ENCODE data around the gene CYB561D2. TPM values are rescaled to one million over a fixed set of nuclear protein-coding genes. Genes with fewer than 3 reads are reported as not detected.

The CYB561D2 gene
- total RNA-seq, 4 donors from 2014 or later, result 4.7 to 10.9 (median 9.0) TPM

GRCh38 chr3:50378757-50379156 lies 28.1 kb downstream of the CYB561D2 start:
- TF ChIP-seq POLR2AphosphoS5 (IDR thresholded peaks at IDR 0.05) (no peak), CTCF (IDR thresholded peaks at IDR 0.05) (no peak), POLR2A (IDR thresholded peaks at IDR 0.05) (no peak), EP300 (IDR thresholded peaks at IDR 0.05) (no peak)
- WGBS, 2 donors (ENCODE audit: low coverage in 1 of 2), result 87 to 100% methylated on average over 1 to 10 of the region's 17 CpGs
- H3K27ac ChIP-seq, result no peak overlapping the region
- no peak overlapping the region for H3K4me3 ChIP-seq
- no peak for ATAC-seq
- no peaks in the 10 kb centered on the region for H3K9me3 ChIP-seq
- no peaks in the 10 kb centered on the region for H3K36me3 ChIP-seq
- no peaks in the 10 kb centered on the region for H3K4me1 ChIP-seq
- H3K27me3 ChIP-seq, result no peaks in the 10 kb centered on the region

- ATAC-seq, result no peak
- 86% methylated on average over 10 of the region's 17 CpGs; no CpG with 5 or more reads in 1 of the 2 donors for whole genome bisulfite sequencing, 2 donors (ENCODE audit: low coverage in 1 of 2)
Measured at GRCh38 chr3:50380405-50381085, 29.9 kb downstream of the CYB561D2 start.

GRCh38 chr3:50381383-50381782 lies 30.7 kb downstream of the CYB561D2 start:
- no peak for ATAC-seq
- no peaks in the 10 kb centered on the region for H3K9me3 ChIP-seq
- no peak overlapping the region for H3K4me3 ChIP-seq
- H3K27me3 ChIP-seq, result no peaks in the 10 kb centered on the region
- no peaks in the 10 kb centered on the region for H3K36me3 ChIP-seq
- TF ChIP-seq EP300 (IDR thresholded peaks at IDR 0.05) (no peak), POLR2AphosphoS5 (IDR thresholded peaks at IDR 0.05) (no peak), CTCF (IDR thresholded peaks at IDR 0.05) (no peak), POLR2A (IDR thresholded peaks at IDR 0.05) (no peak)
- H3K27ac ChIP-seq, result no peak overlapping the region
- 100% methylated on average over 1 of the region's 4 CpGs; no CpG with 5 or more reads in 1 of the 2 donors for WGBS, 2 donors (ENCODE audit: low coverage in 1 of 2)
- no peaks in the 10 kb centered on the region for H3K4me1 ChIP-seq

More at GRCh38 chr3:50380405-50381085, 29.9 kb downstream of the CYB561D2 start:
- H3K4me1 ChIP-seq, result no peaks in the 10 kb centered on the region
- H3K27ac ChIP-seq, result no peak overlapping the region
- H3K27me3 ChIP-seq, result no peaks in the 10 kb centered on the region
- H3K36me3 ChIP-seq, result no peaks in the 10 kb centered on the region
- H3K4me3 ChIP-seq, result no peak overlapping the region
- no peaks in the 10 kb centered on the region for H3K9me3 ChIP-seq
- TF ChIP-seq POLR2AphosphoS5 (IDR thresholded peaks at IDR 0.05) (no peak), CTCF (IDR thresholded peaks at IDR 0.05) (no peak), EP300 (IDR thresholded peaks at IDR 0.05) (no peak), POLR2A (IDR thresholded peaks at IDR 0.05) (no peak)

GRCh38 chr3:50382722-50383121 lies 32.1 kb downstream of the CYB561D2 start:
- H3K4me1 ChIP-seq, result no peaks in the 10 kb centered on the region
- no peak overlapping the region for H3K4me3 ChIP-seq
- no peak overlapping the region for H3K27ac ChIP-seq
- WGBS, 2 donors (ENCODE audit: low coverage in 1 of 2), result 100% methylated on average over 4 of the region's 12 CpGs; no CpG with 5 or more reads in 1 of the 2 donors
- H3K27me3 ChIP-seq, result no peaks in the 10 kb centered on the region
- no peak for TF ChIP-seq POLR2AphosphoS5 (IDR thresholded peaks at IDR 0.05)
- TF ChIP-seq CTCF (IDR thresholded peaks at IDR 0.05), result no peak
- TF ChIP-seq POLR2A (IDR thresholded peaks at IDR 0.05), result no peak
- TF ChIP-seq EP300 (IDR thresholded peaks at IDR 0.05), result no peak
- H3K9me3 ChIP-seq, result no peaks in the 10 kb centered on the region
- H3K36me3 ChIP-seq, result no peaks in the 10 kb centered on the region
- no peak for ATAC-seq

GRCh38 chr3:50383750-50384149 lies 33.1 kb downstream of the CYB561D2 start:
- 50% methylated on average over 1 of the region's 6 CpGs; no CpG with 5 or more reads in 1 of the 2 donors for WGBS, 2 donors (ENCODE audit: low coverage in 1 of 2)
- ATAC-seq, result no peak
- Histone ChIP-seq H3K27ac (no peak overlapping the region), H3K4me1 (no peaks in the 10 kb centered on the region), H3K9me3 (no peaks in the 10 kb centered on the region), H3K4me3 (no peak overlapping the region), H3K27me3 (no peaks in the 10 kb centered on the region), H3K36me3 (no peaks in the 10 kb centered on the region)
- TF ChIP-seq POLR2A (IDR thresholded peaks at IDR 0.05) (no peak), EP300 (IDR thresholded peaks at IDR 0.05) (no peak), POLR2AphosphoS5 (IDR thresholded peaks at IDR 0.05) (no peak), CTCF (IDR thresholded peaks at IDR 0.05) (no peak)
